GM18867 (cell line): ENCODE measurements around the gene KCNJ16.

ENCODE experiments used
- ATAC-seq: cut with Tn5 transposase; IDR thresholded peaks from one replicate; pipeline ENCODE4 v1.9.1; 2021; ENCODE audit warnings: mild to moderate bottlenecking, moderate library complexity; ENCODE audit not compliant: unreplicated experiment

KCNJ16 gene

DNA sequence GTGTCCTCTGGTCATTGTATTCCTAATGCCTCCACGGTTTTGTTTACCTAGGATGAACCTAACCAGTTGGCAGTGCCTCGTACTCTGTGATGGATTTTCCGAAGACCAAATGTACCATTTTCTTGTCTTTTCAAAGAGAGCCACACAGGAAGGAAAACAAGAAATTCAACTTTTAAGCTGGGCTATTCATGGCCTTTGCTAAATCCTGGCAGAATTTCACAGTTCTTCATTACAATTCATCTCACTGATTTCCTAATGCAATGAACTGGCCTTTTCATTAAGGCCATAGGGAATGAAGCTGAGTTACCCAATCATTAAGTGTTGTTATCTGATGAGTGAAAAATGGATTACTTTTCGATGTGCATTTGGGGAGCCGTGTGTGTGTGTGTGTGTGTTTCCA lies 7.9 kb upstream of the KCNJ16 start:
- no peak for ATAC-seq

DNA sequence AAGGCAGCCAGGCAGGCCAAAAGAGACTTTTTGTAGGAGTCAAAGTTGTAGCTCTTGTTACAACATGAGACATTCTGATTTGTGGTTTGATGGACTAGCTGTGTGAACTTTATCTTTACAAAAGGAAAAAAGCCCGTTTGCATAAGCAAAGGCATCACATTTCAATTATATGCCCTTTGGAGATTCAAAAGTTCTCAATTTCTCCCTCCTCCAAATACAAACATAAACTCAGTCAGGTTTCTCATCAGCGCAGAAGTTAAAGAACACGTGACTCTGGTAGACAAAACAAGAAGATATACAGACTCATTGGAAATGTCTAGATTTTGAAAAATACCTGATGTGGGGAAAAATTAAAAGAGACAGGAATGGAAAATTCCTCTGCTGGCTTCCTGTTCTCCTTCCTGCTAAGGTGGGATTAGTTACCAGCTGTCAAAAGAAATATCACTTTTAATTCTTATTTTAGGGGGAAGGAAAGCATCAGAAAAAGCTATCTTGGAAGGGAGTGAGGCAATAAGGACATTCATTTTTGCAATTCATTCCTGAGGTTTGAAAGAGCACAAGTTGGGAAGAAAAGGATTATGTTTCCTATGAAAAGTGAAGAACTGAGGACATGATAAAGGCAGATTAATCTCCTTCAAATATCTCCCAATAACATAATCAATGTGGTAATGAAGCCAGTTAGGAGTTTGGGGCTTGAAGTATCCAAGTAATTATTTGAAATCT lies 4.6 kb upstream of the KCNJ16 start:
- ATAC-seq: no peak

DNA sequence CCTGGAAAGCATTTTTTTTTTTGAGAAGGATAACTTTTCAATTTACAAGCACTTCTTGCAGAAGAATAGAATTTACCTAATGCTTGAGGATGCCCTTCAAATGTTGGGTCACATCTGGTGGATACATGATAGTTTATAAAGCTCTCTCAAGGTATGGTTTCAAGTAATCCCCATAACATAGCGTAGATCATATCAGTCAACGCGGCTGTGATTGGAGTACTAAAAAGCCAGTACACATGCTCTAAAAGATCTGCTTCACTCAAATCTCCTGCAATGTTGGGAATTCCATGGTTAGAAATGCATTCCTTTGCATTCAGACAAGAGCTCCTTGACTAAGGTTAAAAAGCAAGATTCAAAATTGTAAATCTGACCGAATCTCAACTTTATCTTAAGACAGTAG lies 3.9 kb upstream of the KCNJ16 start:
- no peak for ATAC-seq

DNA sequence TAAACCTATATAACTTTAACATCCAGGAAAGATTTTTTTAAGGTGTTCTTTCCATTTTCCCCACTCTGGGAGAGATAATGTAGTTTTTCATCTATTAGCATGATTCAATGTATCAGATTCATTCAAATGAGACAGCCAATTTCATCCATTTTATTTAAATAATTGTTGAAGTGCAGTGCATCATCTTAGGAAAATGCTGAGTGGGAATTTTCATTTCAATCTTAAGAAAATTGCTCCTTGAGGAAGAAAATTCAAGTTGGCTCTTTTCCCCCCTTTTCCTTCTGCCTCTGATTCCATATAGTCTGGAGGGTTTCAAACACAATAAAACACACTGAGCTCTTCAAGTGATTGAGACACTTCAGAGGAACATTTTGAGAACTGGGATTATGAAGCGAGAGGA lies 3.4 kb upstream of the KCNJ16 start:
- ATAC-seq: no peak

DNA sequence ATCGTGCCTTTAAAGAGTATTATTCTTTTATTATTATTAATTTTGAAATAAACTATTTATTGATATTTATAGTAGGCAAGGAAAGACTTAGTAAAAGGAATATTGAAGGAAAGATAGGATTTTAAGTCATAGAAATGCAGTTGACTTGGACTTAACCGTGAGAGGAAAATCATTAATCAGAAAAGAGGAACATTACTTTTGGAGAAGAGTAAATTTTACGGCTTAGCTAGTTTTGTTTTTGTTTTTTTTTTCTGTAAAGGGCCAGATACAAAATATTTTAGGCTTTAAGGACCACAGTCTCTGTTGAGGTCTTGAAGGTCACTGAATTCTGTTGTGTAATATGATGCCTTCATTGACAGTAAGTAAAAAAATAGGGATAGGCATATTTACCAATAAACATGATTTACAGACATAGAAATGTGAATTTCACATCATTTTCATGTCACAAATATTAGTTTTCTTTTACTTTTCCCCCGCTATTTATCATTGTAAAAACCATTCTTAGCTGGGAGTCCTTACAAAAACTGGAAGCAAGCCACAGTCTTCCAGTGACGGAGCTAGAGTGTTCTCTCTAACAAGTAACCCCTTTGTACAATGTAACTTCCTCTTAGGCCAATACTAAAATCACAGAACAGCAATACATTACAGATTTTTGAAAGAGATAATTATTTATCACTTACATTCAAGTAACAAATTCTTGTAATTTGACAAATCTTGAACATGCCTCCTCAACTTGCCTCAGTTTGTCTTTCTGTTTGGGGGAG lies 2.3 kb upstream of the KCNJ16 start:
- no peak for ATAC-seq

DNA sequence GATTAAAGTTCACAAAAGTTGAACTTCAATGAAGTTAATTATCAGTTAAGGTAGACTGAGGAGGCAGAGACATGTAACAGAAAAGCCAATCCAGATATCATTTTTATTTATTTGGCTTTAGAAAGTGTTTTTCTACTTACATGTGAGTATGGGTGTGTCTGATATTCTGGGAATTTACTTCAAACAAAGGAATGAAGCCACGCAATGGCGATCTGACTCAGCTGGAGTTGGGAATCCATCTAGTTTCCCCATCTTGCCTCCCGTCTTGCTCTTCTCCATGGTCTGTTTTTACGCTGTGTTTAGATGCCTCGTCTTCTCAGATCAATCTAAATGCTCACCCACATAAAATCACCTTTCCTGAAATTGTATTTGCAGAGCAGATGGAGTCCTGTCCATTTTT lies 1.7 kb upstream of the KCNJ16 start:
- no peak for ATAC-seq

DNA sequence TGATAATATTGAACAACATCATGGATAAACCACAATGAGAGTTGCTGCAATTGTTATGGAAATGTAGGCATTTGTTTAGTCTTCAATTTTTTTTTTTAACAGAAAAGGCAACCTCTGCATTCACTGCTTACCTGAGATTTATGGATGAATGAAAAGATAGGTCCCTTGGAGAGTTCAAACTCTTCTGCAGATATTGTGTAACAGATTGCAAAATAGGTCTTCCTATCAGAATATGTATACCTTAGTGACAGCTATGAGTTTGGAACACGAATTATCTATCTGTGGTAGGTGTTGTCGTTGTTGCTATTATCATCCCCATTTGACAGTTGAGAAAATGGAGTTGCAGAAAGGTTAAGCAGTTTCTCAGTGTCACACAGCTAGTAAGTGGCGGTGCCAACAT lies 1.2 kb upstream of the KCNJ16 start:
- ATAC-seq: no peak

DNA sequence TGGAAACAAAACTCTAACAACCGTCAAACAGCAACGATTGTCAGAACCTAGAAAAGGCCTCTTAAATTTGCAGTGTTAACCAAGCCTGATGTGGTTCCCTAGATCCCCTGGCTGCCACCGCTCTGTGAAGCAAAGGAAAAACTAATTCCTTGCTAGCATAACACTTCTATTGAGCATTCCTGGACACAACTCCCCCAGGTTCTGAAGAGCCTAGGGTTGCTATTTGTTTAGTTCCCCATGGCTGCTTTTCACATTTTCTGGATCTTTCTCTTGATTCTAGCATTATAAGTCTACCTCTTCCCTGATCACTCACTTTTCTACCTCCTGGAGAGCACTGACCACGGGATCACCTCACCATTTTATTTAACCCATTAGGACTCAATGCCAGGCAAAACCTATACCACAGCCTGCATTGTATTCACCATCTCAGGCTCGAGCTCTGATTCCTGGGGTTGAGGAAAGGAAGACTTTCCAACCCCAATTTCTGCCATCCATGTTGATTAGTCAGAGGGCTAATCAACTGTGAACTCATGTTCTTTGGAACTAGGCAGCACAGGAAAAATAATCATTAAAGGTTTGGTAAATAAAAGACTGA lies 692 bp upstream of the KCNJ16 start:
- no peak for ATAC-seq

DNA sequence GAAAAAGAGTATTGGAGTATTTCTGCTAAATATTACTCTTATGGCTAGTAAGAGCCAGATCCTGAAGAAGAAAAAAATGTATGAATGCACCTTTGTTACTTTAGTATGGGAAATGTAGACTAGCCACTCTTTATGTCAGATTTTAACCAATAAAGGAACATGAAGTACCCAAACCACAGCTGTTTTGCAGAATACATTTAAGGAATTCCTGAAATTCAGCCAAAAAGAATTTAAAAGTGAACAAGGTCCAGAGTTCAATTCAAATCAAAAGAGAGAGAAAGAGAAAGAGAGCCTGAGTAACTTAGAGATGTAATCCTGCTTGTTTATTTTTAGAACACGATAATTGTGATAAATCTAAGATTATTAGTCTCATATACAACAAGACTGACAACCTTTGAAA lies 1.2 kb downstream of the KCNJ16 start:
- ATAC-seq: no peak

DNA sequence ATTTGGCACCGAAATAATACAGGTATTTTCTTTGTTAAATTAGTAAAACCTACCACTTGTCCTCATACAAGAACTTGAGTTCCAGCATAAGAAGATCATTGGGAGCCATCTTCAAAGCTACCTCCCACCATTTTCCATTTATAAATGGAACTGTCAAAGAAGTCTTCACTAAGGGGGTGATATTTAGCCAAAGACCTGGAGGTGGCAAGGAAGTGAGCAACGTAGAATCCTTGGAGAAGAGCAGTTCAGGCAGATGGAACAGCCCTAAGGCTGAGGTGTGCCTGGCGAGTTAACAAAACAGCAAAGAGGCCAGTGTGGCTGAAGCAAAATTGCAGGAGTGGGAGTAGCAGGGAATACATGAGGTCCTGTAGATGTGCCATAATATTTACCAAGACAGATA lies 1.8 kb downstream of the KCNJ16 start:
- ATAC-seq: no peak

DNA sequence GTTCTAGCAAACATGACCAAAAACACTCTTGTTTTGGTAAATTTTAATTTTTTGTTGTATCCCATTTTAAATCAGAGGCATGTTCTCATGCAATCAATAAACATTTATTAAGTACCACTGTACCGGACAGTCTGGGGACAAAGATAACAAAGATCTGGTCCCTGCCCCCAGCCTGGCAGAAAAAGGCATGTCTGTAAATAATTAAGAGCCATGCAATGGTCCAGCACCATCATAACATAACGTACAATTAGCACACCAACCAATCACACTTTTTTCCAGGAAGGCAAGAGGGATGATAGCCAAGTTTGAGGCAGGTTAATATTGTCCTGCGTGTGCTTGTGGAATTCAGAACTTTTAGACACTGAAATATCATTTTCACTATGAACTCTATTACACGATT lies 3.5 kb downstream of the KCNJ16 start:
- ATAC-seq: no peak

DNA sequence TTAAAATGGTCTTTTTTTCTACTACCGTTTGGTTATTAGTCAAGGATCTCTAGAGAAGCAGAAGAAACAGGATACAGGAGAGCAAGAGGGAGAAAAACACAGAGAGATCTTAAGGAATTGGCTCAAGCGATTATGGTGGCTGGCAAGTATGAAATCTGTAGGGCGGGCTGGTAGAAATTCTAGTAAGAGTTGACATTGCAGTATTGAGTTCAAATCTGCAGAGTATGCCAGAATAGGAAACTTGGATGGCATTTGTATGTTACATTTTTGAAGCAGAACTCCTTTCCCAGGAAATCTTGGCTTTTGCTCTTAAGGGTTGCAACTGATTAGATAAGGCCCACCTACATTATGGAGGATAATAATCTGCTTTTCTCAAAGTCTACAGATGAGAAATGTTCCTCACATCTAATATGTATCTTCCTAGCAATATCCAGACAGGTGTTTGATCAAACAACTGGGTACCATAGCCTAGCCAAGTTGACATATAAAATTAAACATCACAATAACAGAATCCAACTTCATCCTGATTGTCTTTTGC lies 4.0 kb downstream of the KCNJ16 start:
- ATAC-seq: no peak

DNA sequence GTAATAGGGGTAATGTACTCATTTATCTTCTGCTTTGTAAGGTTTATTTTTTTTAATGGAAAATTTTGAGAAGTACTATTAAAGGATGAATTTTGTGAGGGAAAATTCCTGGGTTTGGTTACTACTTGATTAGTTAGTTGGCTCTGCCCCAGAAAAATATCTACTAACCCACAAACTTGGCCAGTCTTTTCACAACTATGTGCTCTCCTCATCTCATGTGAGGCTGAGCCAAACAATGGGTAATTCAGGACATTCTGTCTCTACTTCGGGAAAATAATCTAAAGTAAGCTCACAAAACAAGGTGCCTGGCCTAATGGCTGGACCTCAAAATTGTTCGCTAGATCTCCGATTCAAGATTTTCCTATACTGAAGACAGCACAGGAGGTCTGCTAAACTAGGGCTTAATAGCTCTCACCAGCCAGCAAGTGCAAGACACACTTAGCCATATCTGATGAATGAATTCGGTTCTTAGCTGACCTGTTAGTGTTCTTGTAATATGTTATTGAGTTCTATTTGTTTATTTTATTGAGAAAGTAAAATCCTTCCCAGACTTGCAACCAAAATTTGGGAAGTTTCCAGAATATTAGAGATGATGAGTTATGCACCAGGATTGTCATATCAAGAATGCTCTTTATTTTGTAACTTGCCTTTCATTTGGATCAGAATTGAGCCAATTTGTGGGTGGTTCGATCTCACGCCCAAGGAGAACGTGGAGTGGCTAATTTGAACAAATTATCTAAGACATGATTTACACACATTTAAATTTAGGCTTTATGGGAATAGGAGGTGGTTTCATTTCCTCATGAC lies 5.7 kb downstream of the KCNJ16 start:
- no peak for ATAC-seq

DNA sequence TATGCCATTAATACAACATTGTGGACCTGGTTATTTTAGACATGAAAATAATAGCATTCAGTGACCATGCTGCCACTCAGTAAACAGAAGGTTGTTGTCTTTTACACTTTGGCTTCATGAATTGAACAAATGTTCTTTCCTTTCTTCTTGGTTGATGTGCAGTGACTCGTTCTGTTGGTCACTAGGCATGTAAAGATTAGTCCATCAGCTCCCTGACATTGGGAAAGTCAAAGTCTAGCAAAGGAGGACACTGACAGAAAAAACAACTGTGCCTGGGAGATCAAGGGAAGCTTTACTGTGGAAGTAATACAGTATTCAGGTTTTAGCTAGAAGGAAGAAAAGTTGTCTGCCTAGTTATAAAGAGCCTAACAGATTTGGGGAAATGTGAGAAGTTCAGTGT lies 6.9 kb downstream of the KCNJ16 start:
- ATAC-seq: no peak

DNA sequence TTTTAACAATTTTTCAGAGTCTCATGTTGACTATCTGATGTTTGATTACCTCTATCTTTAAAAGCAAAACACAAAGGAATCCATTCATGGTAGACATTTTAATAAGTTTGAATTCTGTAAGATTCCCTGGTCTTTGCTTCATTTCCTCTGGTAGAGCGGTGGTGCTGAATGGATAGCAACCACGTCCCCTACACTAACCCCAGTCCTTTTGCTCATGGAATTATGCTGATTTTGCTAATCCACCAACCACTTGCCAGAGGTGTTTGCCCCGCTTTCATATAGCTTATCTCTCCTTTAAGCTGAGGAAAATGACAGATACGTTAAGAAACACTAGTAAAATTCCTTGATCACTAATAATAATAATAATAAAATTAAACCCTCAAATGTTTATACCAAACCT lies 9.5 kb downstream of the KCNJ16 start:
- ATAC-seq: no peak

DNA sequence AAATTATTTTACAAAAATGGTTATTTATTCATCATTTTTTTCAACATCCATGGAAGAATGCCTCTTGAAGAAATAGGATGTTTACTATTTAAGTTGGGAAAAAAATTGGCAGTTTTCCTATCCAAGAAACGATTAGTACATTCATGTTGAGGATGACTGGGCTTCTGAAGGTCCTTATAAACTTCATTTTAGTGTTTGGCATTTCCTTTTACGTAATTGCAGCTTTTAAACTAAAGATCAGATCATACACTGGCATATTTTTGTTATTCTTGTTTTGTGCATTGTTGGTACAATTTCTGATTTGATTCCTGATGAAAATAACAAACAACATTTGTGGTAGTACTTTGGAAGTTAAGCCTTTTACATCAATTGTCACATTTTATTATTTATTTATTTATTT lies 11.5 kb downstream of the KCNJ16 start:
- ATAC-seq: no peak

DNA sequence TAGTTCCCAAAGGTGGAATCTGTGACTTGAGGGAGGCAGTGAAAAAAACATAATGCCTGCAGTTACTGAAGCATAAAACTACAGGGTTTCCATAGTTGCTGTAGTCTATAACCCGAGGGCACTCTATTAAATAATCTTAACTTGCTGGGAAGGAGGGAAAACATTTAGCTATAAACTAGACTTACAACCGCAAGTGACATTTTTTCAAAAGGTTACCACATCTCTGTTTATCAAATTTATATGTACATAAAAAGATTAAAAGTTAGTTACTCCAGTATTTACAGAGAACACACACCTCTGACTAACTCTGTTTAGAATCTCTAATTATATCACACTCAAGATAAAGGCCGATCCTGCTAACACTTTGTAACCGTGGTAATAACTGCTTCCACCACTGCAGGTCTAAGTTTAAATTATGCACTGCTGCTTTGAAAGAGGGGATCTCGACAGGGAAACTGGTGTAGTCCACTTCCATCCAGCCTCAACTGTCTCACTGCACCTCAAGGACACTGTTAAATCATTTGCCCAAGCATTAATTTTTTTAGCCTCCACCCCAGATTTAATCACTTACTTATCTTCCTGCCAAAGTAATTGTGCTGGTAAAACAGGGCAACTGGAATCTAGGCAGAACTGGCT lies 14.6 kb downstream of the KCNJ16 start:
- ATAC-seq: no peak

DNA sequence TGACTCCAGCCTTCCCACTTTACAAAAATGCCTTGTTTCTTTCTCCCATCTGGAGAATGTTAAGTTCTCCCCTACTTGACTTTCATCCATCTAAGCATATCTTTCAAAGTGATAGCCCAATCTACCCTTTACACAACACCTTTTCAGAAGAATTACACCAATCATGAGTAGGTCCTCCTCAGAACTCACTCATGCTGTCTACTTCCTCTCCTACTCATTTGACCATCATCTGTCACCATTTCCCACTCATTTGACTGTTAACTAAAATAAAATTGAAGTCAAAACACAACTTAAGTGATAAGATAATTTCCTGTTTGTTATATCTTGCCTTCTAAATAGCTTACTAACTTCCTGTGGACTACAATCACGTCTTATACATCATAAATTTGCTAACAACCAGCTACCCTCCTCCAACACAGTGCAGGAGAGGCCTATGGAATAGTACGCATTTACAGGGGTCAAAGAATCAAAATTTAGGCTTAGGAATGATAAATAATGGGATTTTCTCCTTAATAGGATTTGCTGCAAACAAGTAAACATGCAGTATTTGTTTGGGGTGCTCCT lies 16.1 kb downstream of the KCNJ16 start:
- no peak for ATAC-seq

DNA sequence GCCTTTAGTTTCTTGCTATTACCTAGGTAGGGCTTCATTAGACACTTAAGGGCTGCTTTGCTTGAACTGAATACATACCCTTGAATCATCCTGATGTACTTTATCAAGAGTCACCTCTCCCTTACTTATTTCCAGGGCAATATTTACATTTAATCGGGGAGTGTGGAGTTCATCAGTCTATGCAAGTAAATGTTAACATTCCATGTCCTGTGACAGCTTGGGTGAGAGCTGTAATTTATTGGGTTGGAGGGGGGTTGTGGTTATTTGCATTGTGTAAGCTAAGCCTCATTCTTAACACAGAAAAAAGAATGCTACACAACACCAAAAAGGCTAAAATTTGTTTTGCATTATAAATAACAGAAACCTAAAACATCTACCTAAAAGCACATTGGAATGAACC lies 16.7 kb downstream of the KCNJ16 start:
- ATAC-seq: no peak

DNA sequence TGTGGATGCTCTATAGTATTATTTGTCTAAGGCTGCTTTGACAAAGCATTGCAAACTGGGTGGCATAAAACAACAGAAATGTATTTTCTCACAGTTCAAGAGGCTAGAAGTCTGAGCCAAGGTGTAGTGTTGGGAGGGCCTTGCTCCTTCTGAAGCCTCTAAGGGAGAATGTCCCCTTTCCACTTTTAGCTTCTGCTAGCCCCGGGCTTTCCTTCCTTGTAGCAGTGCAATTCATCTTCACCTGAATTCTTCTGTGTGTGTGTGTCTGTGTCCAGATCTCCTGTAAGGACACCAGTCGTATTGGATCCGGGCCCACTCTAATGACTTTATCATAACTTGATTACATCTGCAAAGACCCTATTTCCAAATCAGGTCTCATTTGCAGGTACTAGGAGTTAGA lies 18.1 kb downstream of the KCNJ16 start:
- ATAC-seq: no peak
